Measurements from ENCODE around the gene PDCD4.

The PDCD4 gene

DNA sequence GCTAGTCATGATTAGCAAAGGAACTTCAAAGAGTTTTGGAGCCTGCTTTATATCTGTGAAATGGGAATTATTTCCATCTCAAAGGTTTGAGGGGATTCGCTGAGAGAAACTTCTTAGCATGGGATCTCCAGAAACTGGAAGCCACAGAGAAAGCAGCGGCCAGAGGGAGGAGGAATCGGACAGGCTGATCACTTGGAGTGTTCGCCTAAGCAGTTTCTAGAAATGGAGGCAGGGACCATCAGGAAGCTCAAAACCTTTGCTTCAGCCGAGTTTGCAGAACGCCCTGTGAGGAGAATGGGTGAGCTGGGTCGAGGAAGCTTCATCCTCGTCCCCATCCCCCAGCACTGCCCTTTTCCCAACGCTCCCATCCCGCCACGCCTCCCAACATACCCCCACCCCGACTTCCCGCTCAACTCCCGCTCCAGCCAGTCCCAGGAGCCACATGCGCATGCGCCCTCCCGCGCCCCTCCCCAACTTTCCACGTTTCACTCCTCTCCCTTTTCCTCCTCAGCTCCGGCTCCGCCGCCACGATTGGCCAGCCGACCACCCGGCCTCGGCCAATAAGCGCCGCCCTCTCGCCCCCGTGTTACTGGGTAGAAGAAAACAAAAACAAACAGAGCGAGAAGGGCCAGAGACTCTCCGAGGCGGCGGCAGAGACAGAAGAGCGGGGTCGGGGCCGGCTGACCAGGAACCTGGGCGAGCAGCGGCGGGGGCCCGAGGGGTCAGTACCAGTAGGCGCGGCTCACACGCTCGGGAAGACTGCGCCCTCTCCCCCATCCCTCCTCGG lies at the start of gene PDCD4:
Gene PDCD4 (plus strand): TSS at position 631 of the 787 bp plus-strand sequence. CDS start 4,100 bp downstream, outside the sequence.
- no peak for TF ChIP-seq ZNF274 (IDR thresholded peaks at IDR 0.05; ENCODE audit: low read depth, low read length)
- H3K4me3 ChIP-seq (ENCODE audit: low read length): peak within 1 kb of the TSS; percentile 62

DNA sequence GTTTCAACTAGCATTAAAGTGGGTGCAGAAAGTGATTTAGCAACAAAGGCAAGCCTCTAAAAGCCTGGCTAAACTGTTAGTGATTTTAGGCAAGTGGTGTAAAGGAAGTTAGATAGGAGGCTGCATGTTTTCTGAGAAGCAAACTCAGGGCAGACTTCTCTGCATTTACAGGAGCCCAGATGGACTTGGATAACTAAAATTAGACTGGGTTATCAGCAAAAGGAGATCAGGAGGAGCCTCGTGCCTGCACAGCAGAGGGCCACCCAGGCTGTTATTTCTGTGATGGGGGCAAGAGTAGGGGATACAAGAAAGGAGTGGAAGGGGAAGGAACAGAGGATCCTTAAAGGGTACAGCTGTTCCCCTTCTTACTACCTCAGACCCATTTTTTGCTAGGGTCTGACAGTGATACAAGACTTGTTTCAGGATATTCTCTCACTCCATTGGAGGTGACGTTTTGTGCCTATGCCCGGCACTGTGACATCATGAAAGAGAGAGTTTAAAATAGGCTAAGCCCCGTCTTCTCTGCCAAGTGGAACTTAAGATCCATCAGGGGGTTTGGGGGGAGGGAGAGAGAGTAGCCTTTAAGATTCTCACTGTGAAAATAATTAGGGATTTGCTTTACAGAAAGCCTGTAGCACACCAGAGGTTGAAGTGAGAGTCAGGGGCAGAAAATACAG lies 49.6 kb upstream of the PDCD4 start:
- H3K4me3 ChIP-seq (ENCODE audit: low read length): no peak overlapping the region
- no peak for TF ChIP-seq ZNF274 (IDR thresholded peaks at IDR 0.05; ENCODE audit: low read depth, low read length)

DNA sequence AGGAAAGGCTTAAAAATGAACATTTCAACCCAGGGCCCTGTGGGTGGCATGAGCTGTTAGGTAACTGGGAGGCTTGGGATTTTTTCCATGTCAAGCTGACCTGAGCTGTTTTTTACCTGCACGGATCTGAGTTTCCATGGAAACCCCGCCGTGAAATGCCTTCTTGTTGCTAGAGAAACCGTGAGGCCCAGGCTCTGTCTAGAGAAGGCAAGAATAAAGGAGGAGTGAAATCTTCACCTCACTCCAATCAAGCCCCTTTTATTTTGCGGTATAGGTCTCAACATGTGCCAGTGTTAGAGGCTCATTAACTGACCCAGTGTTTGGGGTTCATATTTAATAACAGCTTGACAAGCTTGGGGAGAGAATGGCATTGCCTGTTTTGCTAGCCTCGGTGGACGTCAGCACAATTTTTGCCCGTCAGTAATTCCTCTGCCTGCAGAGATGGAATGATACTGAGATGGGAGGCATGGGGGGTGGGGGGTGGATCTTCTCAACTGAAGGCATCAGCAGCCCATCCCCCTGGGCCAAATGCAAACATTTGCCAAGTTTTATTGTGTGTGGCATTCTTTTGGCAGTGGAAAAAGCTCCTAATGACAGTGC lies 48.9 kb upstream of the PDCD4 start:
- TF ChIP-seq ZNF274 (IDR thresholded peaks at IDR 0.05; ENCODE audit: low read depth, low read length): no peak
- H3K4me3 ChIP-seq (ENCODE audit: low read length): no peak overlapping the region

DNA sequence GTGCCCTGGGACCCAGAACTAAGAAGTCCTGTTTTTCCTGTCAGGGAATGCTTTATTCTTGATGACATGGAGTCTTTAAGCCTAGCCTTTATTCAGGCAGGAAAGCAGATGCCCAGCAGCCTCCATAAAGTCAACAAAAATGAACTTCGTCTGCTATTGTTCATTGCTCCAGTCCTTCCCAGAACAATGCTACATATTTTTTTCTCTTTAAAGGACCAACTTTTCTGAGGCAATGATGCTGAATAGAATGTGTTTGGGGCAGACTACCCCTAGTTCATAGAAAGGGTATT lies 47.6 kb upstream of the PDCD4 start:
- no peak overlapping the region for H3K4me3 ChIP-seq (ENCODE audit: low read length)
- no peak for TF ChIP-seq ZNF274 (IDR thresholded peaks at IDR 0.05; ENCODE audit: low read depth, low read length)

DNA sequence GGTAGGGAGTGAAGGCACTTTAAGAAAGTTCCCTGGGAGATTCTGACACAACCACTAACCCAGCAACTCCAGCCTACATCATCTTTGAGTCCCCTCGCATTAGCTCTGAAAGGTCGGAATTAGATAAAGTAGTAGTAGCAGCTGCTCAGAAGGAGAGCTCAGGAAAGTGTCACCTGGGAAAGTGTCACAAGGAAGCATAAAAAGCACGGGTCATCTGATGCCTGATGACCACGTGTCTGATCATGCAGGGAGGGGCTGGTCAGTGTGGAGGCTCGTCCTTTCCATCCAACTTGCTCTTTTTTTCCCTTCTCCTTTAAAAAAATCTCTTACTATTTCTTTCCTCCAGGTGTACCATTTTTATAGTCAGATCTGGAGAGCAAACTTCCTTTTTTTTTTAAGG lies 47.1 kb upstream of the PDCD4 start:
- no peak overlapping the region for H3K4me3 ChIP-seq (ENCODE audit: low read length)
- TF ChIP-seq ZNF274 (IDR thresholded peaks at IDR 0.05; ENCODE audit: low read depth, low read length): no peak

DNA sequence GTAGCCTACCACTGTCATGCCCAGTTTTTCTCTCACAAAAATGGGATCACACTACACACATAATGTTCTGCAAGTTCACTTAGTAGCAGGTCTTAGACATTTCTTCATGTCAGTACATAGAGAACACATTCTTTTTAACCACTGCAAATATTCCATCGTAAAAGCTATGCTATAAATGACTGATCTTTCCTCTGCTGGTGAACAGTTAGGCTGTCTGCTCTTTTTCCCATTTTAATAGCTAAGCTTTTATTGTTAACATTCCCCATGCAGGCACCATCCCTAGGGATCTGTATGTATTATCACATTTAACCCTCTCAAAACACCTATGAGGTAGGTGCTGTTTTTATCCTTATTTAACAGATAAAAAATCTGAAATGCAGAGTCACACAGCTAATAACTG lies 46.2 kb upstream of the PDCD4 start:
- TF ChIP-seq ZNF274 (IDR thresholded peaks at IDR 0.05; ENCODE audit: low read depth, low read length): no peak
- H3K4me3 ChIP-seq (ENCODE audit: low read length): no peak overlapping the region

DNA sequence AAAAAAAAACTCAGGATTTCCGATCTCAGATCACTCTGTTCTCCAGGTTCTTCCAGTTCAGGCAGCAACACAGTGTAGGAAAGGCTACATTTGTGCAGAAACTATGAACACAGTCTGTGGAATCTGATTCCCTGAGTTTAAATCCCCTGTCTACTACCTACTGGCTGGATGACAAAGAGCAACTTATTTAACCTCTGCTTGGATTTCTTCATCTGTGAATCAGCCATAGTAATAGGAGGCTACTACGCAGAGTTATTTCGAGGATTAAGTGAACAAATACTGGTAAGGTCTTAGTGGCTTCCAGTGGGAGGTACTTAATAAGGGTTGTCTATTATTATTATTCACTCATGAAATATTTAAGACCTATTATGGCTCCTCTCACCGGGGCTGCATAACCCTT lies 44.3 kb upstream of the PDCD4 start:
- no peak for TF ChIP-seq ZNF274 (IDR thresholded peaks at IDR 0.05; ENCODE audit: low read depth, low read length)
- H3K4me3 ChIP-seq (ENCODE audit: low read length): no peak overlapping the region

DNA sequence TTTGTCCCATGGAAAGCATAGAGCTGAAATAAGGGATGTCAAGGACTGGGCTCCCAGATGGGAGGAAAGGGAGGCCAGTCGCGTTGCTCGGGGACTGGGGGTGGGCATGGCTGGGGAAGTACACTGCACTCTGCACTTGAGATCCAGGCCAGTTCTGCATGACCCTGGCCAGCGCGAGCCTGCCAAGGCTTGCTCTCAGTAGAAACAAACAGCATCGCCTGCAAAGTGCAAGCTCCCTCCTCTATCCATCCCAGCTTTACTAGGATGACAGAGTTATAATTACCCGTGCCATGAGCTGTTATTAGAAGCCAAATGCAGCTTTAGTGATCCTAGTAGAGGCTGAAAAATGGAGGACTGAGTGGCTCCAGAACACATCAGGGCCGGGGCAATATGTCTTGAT lies 43.9 kb upstream of the PDCD4 start:
- no peak for TF ChIP-seq ZNF274 (IDR thresholded peaks at IDR 0.05; ENCODE audit: low read depth, low read length)
- no peak overlapping the region for H3K4me3 ChIP-seq (ENCODE audit: low read length)

DNA sequence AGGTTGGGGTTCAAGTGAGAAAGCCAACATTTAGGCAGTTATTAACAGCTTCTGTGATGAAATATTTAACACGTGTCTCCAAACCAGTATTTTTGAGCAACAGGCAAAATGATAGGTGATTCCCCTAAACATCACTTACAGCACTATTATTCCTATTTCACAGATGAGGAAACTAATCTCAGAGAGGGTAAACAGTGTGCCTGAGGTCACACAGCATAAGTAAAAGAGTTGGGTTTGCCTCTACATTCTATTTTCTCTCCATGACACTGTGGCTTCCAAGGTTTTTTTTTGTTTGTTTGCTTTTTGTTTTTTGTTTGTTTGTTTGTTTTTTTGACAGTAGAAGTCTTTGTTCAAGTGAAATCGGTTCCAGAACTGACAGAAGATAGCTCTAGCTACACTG lies 43.2 kb upstream of the PDCD4 start:
- TF ChIP-seq ZNF274 (IDR thresholded peaks at IDR 0.05; ENCODE audit: low read depth, low read length): no peak
- H3K4me3 ChIP-seq (ENCODE audit: low read length): no peak overlapping the region

DNA sequence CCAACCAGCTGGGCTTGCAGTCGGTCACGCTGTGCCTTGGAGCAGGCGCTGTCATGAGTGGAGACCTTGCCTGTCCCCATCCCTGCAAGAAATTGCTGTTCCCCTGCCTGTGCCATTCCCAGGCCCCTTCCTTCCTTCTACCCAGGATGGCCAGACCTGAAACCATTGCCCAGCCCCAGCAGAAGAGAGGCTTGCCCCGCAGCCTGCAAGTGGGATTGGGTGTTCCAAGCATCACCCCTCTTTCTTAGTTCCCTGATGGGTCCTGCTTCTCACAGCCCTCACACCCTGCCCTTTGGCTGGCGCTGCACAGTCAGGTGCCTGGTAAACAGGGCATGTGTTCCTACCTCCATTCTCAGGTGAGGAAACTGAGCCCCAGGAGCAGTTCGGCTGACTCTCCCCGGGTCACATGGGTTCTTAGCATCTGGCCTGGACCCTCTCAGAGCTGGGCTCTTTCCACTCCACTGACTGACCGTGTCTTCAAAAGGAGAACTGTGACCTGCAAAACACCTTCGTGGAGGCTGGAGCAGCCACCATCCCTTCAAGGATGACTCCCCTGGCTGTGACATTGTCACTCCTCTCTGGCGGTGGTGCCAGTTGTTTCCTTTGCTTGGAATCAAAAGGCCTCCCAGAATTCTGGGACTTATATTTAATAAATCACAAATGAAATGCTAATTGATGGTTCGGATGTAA lies 41.9 kb upstream of the PDCD4 start:
- H3K4me3 ChIP-seq (ENCODE audit: low read length): no peak overlapping the region
- no peak for TF ChIP-seq ZNF274 (IDR thresholded peaks at IDR 0.05; ENCODE audit: low read depth, low read length)

DNA sequence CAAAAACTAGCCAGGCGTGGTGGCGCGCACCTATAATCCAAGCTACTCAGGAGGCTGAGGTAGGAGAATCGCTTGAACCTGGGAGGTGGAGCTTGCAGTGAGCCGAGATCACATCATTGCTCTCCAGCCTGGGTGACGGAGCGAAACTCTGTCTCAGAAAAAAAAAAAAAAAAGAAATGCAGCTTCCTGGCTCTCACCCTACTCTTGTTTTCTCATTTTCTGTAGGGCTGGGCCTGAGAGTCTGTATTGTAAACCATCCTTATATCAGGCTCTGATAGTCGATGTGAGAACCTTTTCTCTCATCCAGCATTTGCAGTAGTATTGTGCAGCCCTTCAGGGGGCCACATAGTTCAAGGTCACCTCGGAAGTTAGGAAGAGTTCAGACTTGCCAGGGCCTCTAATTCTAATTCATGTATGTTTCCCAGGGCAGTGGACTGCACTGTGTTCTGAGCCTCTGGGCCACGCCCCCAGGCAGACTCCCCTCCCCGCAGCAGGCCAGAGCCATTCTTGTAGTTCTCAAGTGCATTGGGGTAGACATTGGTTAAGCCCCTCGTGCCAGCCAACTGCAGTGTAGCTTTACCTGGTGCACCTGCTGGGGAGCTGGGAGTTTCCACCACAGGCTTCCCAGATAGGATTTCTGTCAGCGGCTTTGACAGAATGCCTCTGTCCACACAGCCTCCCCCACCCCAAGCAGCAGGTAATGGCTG lies 38.3 kb upstream of the PDCD4 start:
- no peak for TF ChIP-seq ZNF274 (IDR thresholded peaks at IDR 0.05; ENCODE audit: low read depth, low read length)
- no peak overlapping the region for H3K4me3 ChIP-seq (ENCODE audit: low read length)

DNA sequence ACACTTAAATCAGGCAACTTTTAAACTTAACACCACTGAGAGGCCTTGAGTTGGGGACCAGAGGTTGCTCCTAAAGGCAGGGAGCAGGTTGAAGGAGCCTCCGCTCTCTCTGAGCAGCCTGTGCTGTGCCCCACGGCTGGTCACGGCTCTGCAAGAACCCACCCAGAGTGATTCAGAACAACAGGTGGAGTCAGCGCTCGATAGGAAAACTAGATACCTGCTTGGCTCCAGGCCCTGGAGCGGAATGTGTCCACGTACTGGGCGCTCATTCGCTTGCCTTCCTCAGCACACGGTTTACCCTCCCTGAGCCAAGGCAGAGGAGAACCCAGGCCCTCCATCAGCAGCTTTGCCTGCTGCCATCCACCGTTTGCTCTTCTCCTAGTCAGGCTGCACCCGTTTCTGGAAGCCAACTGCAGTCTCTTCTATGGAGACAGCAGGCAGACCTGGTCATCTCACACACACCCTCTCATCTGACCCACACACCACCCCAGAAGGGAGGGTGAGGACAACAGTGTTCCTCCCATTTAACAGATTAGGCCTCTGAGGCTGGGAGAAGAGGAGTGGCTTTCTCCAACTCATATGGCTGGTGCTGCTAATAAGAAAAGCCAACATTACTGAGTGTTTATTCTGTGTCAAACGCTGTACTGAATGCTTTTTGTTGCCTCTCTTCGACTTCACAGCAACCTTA lies 37.6 kb upstream of the PDCD4 start:
- no peak for TF ChIP-seq ZNF274 (IDR thresholded peaks at IDR 0.05; ENCODE audit: low read depth, low read length)
- H3K4me3 ChIP-seq (ENCODE audit: low read length): no peak overlapping the region

DNA sequence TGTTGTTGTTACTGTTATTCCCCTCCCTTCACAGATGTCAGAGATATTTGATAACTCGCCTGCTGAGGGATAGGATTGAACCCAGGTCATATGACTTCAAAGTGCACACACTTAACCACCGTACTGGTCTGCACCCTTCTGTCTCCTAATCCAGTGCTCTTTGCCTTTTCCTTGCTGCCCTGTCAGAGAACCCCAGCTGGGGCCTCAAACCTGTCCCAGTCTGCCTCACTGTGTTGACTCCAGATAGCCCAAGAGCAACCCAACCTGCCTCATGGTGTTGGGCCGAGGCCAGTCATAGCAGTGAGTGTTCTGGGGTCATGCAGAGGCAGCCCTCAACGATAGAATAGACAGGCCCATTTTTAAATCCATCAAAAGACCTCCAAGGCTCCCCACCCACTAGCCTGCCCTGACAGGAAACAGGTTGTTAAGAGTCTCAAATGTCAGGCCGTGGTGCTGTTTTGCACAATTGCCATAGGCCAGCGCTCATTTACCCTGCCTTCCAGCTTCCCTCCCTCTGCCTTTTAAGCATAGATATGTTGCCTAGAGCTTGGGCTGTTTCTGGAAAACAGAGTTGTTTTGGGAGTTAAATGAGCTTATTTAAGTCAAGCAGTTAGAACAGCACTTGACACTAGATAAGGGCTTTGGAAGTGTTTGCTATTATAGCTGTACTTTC lies 37.0 kb upstream of the PDCD4 start:
- H3K4me3 ChIP-seq (ENCODE audit: low read length): no peak overlapping the region
- no peak for TF ChIP-seq ZNF274 (IDR thresholded peaks at IDR 0.05; ENCODE audit: low read depth, low read length)

All from GM08714 (cell line).